Stimulated activated CD4-positive, alpha-beta T cell treated with anti-CD3 and anti-CD28 coated beads, Interleukin-2, amount 100 ng/mL, for 4 hours (primary cell): ENCODE measurements around the gene POLR2H.

Experiments used
- DNase-seq: peaks from one replicate; pipeline ENCODE4 v3.0.0-alpha.2; 2020; ENCODE audit warnings: low read depth

POLR2H gene

GRCh38 chr3:184361532-184361931, at the start of gene POLR2H, which contains the start of gene CLCN2:
TSS of gene POLR2H (plus strand) at chr3:184361710. CDS start at chr3:184363493, 1,783 bp downstream.
TSS of gene CLCN2 (minus strand) at chr3:184361605. CDS start at chr3:184361479, 126 bp downstream.
- DNase-seq, result no peak

- DNase-seq, result peak; percentile 90
Observed at GRCh38 chr3:184314363-184314699, 47.2 kb upstream of the POLR2H start, which contains the start of gene EIF4G1. TSS of gene EIF4G1 (plus strand) at chr3:184314606. CDS start at chr3:184315797, 1,191 bp downstream.

- peak; percentile 41 for DNase-seq
Observed at GRCh38 chr3:184314700-184315542, 46.6 kb upstream of the POLR2H start.

GRCh38 chr3:184315543-184315867, 46.0 kb upstream of the POLR2H start:
- DNase-seq, result no peak

- DNase-seq, result no peak
Observed at GRCh38 chr3:184315871-184316661, 45.4 kb upstream of the POLR2H start.

GRCh38 chr3:184316792-184317191, 44.7 kb upstream of the POLR2H start:
- DNase-seq, result no peak

- no peak for DNase-seq
Observed at GRCh38 chr3:184317201-184317600, 44.3 kb upstream of the POLR2H start.

GRCh38 chr3:184320104-184320445, 41.4 kb upstream of the POLR2H start:
- peak; percentile 47 for DNase-seq

GRCh38 chr3:184321666-184322065, 39.8 kb upstream of the POLR2H start:
- no peak for DNase-seq

GRCh38 chr3:184322731-184323487, 38.6 kb upstream of the POLR2H start:
- DNase-seq, result no peak

- no peak for DNase-seq
Observed at GRCh38 chr3:184323696-184324095, 37.8 kb upstream of the POLR2H start.

GRCh38 chr3:184325269-184325668, 36.2 kb upstream of the POLR2H start:
- DNase-seq, result no peak

GRCh38 chr3:184325715-184326369, 35.7 kb upstream of the POLR2H start:
- DNase-seq, result peak; percentile 52

- no peak for DNase-seq
Observed at GRCh38 chr3:184327171-184327570, 34.3 kb upstream of the POLR2H start.

GRCh38 chr3:184328516-184328915, 33.0 kb upstream of the POLR2H start:
- DNase-seq, result no peak

- no peak for DNase-seq
Observed at GRCh38 chr3:184332370-184333090, 29.0 kb upstream of the POLR2H start.

GRCh38 chr3:184333190-184333589, 28.3 kb upstream of the POLR2H start:
- no peak for DNase-seq

- DNase-seq, result no peak
Observed at GRCh38 chr3:184333700-184334099, 27.8 kb upstream of the POLR2H start.

- peak; percentile 28 for DNase-seq
Observed at GRCh38 chr3:184334470-184335158, 26.9 kb upstream of the POLR2H start.

GRCh38 chr3:184335291-184335660, 26.2 kb upstream of the POLR2H start:
- DNase-seq, result no peak
